Progenitor cell of endocrine pancreas (in vitro differentiated cells): ENCODE data around the gene ZNF256. TPM values are rescaled to one million over a fixed set of nuclear protein-coding genes. Genes with fewer than 3 reads are reported as not detected.
A peak's percentile ranks its signal among the peaks of the same experiment; 100 is the strongest.

Experiments used
- DNase-seq: peaks from one replicate; pipeline ENCODE4 v3.0.0; 2021; ENCODE audit warnings: low spot score; ENCODE audit not compliant: unreplicated experiment
- H3K27ac Mint-ChIP-seq: 2 replicates; pipeline ENCODE4 v1.8.0; 2021; ENCODE audit warnings: mild to moderate bottlenecking, moderate library complexity, mixed read lengths
- H3K27me3 Mint-ChIP-seq: 2 replicates; pipeline ENCODE4 v1.8.0; 2021; ENCODE audit warnings: mixed read lengths
- H3K36me3 Mint-ChIP-seq: 2 replicates; pipeline ENCODE4 v1.8.0; 2022; ENCODE audit warnings: mixed read lengths; ENCODE audit not compliant: insufficient read depth
- H3K4me1 Mint-ChIP-seq: 2 replicates; pipeline ENCODE4 v1.8.0; 2021; ENCODE audit warnings: low read depth, mixed read lengths
- H3K4me3 Mint-ChIP-seq: 2 replicates; pipeline ENCODE4 v1.8.0; 2021; ENCODE audit warnings: low read depth, mild to moderate bottlenecking, moderate library complexity, mixed read lengths
- H3K9me3 Mint-ChIP-seq: 2 replicates; pipeline ENCODE4 v1.8.0; 2021; ENCODE audit warnings: low read depth, mixed read lengths
- total RNA-seq: library from RNA; stranded (reverse); gene quantifications from 2 replicates; pipeline ENCODE4 v1.2.1, GENCODE V29; 2021
- TF ChIP-seq, protein P1 (sequence below): fragments of 200-600 bp; sonication (generic); IDR thresholded peaks from one replicate; pipeline ENCODE4 v1.5.0; 2021; ENCODE audit warnings: antibody characterized with exemption, mild to moderate bottlenecking; ENCODE audit not compliant: unreplicated experiment

ZNF256 gene
- total RNA-seq, 1 donor from 2014 or later = 7.3 TPM

DNA sequence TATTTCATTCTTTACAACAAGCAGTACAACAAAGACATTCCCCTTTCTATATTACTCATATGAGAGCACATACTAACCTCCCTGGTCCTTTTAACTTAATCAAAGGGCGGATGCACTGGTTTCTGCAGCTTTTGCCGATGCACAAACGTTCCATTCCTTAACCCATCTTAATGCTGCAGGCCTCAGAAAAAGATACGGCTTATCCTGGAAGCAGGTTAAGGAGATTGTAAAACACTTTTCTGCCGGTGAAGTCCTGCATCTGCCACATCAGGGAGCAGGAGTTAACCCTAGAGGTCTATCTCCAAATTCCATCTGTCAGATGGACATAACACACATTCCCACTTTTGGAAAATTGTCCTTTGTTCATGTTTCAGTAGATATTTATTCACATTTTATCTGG is 47.2 kb downstream of the ZNF256 start:
- TF ChIP-seq, protein P1, sequence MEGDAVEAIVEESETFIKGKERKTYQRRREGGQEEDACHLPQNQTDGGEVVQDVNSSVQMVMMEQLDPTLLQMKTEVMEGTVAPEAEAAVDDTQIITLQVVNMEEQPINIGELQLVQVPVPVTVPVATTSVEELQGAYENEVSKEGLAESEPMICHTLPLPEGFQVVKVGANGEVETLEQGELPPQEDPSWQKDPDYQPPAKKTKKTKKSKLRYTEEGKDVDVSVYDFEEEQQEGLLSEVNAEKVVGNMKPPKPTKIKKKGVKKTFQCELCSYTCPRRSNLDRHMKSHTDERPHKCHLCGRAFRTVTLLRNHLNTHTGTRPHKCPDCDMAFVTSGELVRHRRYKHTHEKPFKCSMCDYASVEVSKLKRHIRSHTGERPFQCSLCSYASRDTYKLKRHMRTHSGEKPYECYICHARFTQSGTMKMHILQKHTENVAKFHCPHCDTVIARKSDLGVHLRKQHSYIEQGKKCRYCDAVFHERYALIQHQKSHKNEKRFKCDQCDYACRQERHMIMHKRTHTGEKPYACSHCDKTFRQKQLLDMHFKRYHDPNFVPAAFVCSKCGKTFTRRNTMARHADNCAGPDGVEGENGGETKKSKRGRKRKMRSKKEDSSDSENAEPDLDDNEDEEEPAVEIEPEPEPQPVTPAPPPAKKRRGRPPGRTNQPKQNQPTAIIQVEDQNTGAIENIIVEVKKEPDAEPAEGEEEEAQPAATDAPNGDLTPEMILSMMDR = no peak
- peaks cover 3% of the 10 kb centered on the region for H3K4me1 Mint-ChIP-seq
- H3K27ac Mint-ChIP-seq = peak overlapping the region; percentile 33
- H3K4me3 Mint-ChIP-seq = no peak overlapping the region
- H3K27me3 Mint-ChIP-seq = no peaks in the 10 kb centered on the region
- no peaks in the 10 kb centered on the region for H3K9me3 Mint-ChIP-seq
- peaks cover 6% of the 10 kb centered on the region for H3K36me3 Mint-ChIP-seq
- no peak for DNase-seq

Other genes starting within 250 kb of the ZNF256 start
- 39.0 and 43.3 TPM in 2 replicates for gene ZNF154, start 238.5 kb downstream of the ZNF256 start, total RNA-seq
- 11.7 and 15.4 TPM in 2 replicates for gene ZNF671, start 220.1 kb downstream of the ZNF256 start, total RNA-seq
- 32.8 and 35.3 TPM in 2 replicates for gene ZNF776, start 200.9 kb downstream of the ZNF256 start, total RNA-seq
- gene ZNF586, start 178.0 kb downstream of the ZNF256 start, total RNA-seq = 33.1 and 33.2 TPM in 2 replicates
- 27.2 and 27.9 TPM in 2 replicates for gene ZNF552, start 132.8 kb downstream of the ZNF256 start, total RNA-seq
- gene ZNF587B, start 117.4 kb downstream of the ZNF256 start, total RNA-seq = 24.9 and 29.8 TPM in 2 replicates
- gene ZNF587, start 97.8 kb downstream of the ZNF256 start, total RNA-seq = 88.4 and 93.7 TPM in 2 replicates
- 53.6 and 54.9 TPM in 2 replicates for gene ZNF814, start 58.7 kb downstream of the ZNF256 start, total RNA-seq
- 25.9 and 27.2 TPM in 2 replicates for gene ZNF417, start 31.1 kb downstream of the ZNF256 start, total RNA-seq
- gene ZNF418, start 12.3 kb downstream of the ZNF256 start, total RNA-seq = 20.5 and 21.9 TPM in 2 replicates
- gene C19orf18, start 26.8 kb upstream of the ZNF256 start, total RNA-seq = 1.6 and 1.8 TPM in 2 replicates
- gene ZNF606, start 55.1 kb upstream of the ZNF256 start, total RNA-seq = 48.6 and 49.0 TPM in 2 replicates
- 4.8 and 6.7 TPM in 2 replicates for gene ZSCAN1, start 86.3 kb upstream of the ZNF256 start, total RNA-seq
- 17.3 and 17.9 TPM in 2 replicates for gene ZNF135, start 111.6 kb upstream of the ZNF256 start, total RNA-seq
- gene ZSCAN18, start 150.5 kb upstream of the ZNF256 start, total RNA-seq = 111 and 118 TPM in 2 replicates
- 15.3 and 17.0 TPM in 2 replicates for gene ZNF329, start 203.1 kb upstream of the ZNF256 start, total RNA-seq
- gene ZNF274, start 235.4 kb upstream of the ZNF256 start, total RNA-seq = 26.1 and 29.0 TPM in 2 replicates